Measurements from ENCODE around the gene EGF.

EGF gene

DNA sequence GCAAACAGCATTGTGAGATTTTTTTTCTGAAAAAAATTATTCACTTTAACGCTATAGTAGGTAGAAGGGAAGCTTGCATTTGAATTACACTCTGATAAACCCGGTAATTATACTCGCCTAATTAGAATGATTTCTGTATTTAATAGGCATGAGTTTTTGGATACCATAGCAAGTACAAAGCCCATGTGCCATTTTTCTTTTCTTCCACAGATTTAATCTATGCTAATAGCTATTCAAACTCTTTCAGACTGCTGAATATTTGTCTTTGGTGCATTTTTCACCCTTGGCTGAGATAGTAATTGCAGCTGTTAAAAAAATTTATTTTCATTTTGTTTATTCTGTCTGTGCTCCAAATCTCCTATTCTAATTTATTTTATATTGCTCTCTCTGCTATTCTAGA is 113.0 kb downstream of the EGF start:
- H3K9ac ChIP-seq (ENCODE audit: low read length), result no peak overlapping the region
- no peak overlapping the region for H3K23ac ChIP-seq (ENCODE audit: low read length)
- H3K9me3 ChIP-seq (ENCODE audit: insufficient read depth, low read depth, low read length), result no peaks in the 10 kb centered on the region
- H3K18ac ChIP-seq (ENCODE audit: low read length), result no peak overlapping the region
- no peak overlapping the region for H4K91ac ChIP-seq (ENCODE audit: low read depth, low read length)
- no peak overlapping the region for H3K4me3 ChIP-seq (ENCODE audit: low read depth, low read length)
- H2AK5ac ChIP-seq (ENCODE audit: low read length), result no peak overlapping the region
- no peaks in the 10 kb centered on the region for H3K36me3 ChIP-seq (ENCODE audit: control insufficient read depth in 1 of 2, insufficient read depth in 2 of 2, low read length in 2 of 2)
- peaks cover 0 to 5% of the 10 kb centered on the region in 2 experiments for H3K4me1 ChIP-seq (ENCODE audit: control insufficient read depth in 1 of 2, insufficient read depth in 2 of 2, low read length in 2 of 2)
- H2AFZ ChIP-seq (ENCODE audit: insufficient read depth, low read length, poor library complexity), result no peak overlapping the region
- H4K8ac ChIP-seq (ENCODE audit: low read depth, low read length), result no peak overlapping the region
- no peak overlapping the region for H2BK5ac ChIP-seq (ENCODE audit: low read depth, low read length, poor library complexity)
- no peak overlapping the region for H3K27ac ChIP-seq (ENCODE audit: low read depth, low read length)
- no peak overlapping the region for H3K4ac ChIP-seq (ENCODE audit: low read depth, low read length)
- no peak overlapping the region for H2BK12ac ChIP-seq (ENCODE audit: low read length)
- WGBS (ENCODE audit: extremely low coverage, insufficient coverage, insufficient read length), result no CpG with 5 or more reads among the region's 3 CpGs
- no peak overlapping the region for H3K4me2 ChIP-seq (ENCODE audit: low read length)
- H3K79me1 ChIP-seq (ENCODE audit: low read length), result no peaks in the 10 kb centered on the region
- no peak for DNase-seq
- no peaks in the 10 kb centered on the region for H3K27me3 ChIP-seq (ENCODE audit: insufficient read depth, low read length)
- no peaks in the 10 kb centered on the region for H3K79me2 ChIP-seq (ENCODE audit: control insufficient read depth, insufficient read depth, low read length, poor library complexity)
- no peak overlapping the region for H4K12ac ChIP-seq (ENCODE audit: low read depth, low read length)
- no peak overlapping the region for H3K14ac ChIP-seq (ENCODE audit: low read length)
- no peak overlapping the region for H2BK120ac ChIP-seq (ENCODE audit: insufficient read depth, low read length, poor library complexity)

- H3K27ac ChIP-seq (ENCODE audit: low read depth, low read length), result no peak overlapping the region
- no peak overlapping the region for H2AK5ac ChIP-seq (ENCODE audit: low read length)
- no peak overlapping the region for H2BK120ac ChIP-seq (ENCODE audit: insufficient read depth, low read length, poor library complexity)
- no peak overlapping the region for H4K91ac ChIP-seq (ENCODE audit: low read depth, low read length)
- no CpG with 5 or more reads among the region's 7 CpGs for WGBS (ENCODE audit: extremely low coverage, insufficient coverage, insufficient read length)
- H3K4ac ChIP-seq (ENCODE audit: low read depth, low read length), result no peak overlapping the region
- H2BK5ac ChIP-seq (ENCODE audit: low read depth, low read length, poor library complexity), result no peak overlapping the region
- DNase-seq, result no peak
- no peaks in the 10 kb centered on the region for H3K4me1 ChIP-seq (ENCODE audit: control insufficient read depth in 1 of 2, insufficient read depth in 2 of 2, low read length in 2 of 2)
- no peak overlapping the region for H3K4me2 ChIP-seq (ENCODE audit: low read length)
- H3K36me3 ChIP-seq (ENCODE audit: control insufficient read depth in 1 of 2, insufficient read depth in 2 of 2, low read length in 2 of 2), result no peaks in the 10 kb centered on the region
- H3K9me3 ChIP-seq (ENCODE audit: insufficient read depth, low read depth, low read length), result no peaks in the 10 kb centered on the region
- no peak overlapping the region for H2AFZ ChIP-seq (ENCODE audit: insufficient read depth, low read length, poor library complexity)
- H3K18ac ChIP-seq (ENCODE audit: low read length), result no peak overlapping the region
- no peak overlapping the region for H3K9ac ChIP-seq (ENCODE audit: low read length)
- H3K14ac ChIP-seq (ENCODE audit: low read length), result no peak overlapping the region
- H3K4me3 ChIP-seq (ENCODE audit: low read depth, low read length), result no peak overlapping the region
- H2BK12ac ChIP-seq (ENCODE audit: low read length), result no peak overlapping the region
- no peak overlapping the region for H4K12ac ChIP-seq (ENCODE audit: low read depth, low read length)
- no peak overlapping the region for H4K8ac ChIP-seq (ENCODE audit: low read depth, low read length)
- no peak overlapping the region for H3K23ac ChIP-seq (ENCODE audit: low read length)
- no peaks in the 10 kb centered on the region for H3K79me2 ChIP-seq (ENCODE audit: control insufficient read depth, insufficient read depth, low read length, poor library complexity)
- H3K79me1 ChIP-seq (ENCODE audit: low read length), result no peaks in the 10 kb centered on the region
- no peaks in the 10 kb centered on the region for H3K27me3 ChIP-seq (ENCODE audit: insufficient read depth, low read length)
Measured at GRCh38 chr4:110032603-110033002, 119.9 kb downstream of the EGF start.

DNA sequence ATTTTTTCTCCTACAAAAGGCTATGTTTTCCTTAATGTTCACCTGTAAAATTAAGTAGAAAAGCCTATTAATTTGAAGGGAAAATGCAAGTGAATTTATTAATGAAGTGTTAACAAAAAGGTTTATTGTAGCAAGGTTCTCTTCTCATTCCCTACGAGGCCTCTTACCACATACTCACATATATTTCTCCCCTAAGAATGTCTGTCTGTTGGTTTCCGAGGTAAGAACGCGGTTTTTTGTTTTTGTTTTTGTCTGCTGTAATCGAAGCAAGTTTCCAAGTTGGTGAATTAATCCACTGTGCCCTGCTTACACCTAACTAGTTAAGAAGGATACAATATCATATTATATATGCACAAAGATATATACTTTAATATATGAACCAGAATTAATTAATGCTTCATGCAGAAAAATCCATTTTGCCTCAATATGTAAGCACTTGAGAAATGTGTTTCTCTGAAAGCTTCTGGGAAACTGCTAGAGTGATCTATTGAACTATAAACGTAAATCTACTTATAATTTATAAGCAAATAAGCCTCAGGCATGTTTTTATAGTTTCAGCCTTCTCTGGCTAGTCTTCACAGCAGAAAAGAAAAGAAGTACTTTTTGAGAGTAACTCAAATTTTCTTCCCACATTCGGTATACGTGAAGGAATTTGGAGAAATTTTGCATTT is 120.8 kb downstream of the EGF start:
- Histone ChIP-seq H3K9me3 (ENCODE audit: insufficient read depth, low read depth, low read length) (no peaks in the 10 kb centered on the region), H3K4ac (ENCODE audit: low read depth, low read length) (no peak overlapping the region), H4K91ac (ENCODE audit: low read depth, low read length) (no peak overlapping the region), H3K4me3 (ENCODE audit: low read depth, low read length) (no peak overlapping the region), H2BK120ac (ENCODE audit: insufficient read depth, low read length, poor library complexity) (no peak overlapping the region), H2BK5ac (ENCODE audit: low read depth, low read length, poor library complexity) (no peak overlapping the region), H3K79me2 (ENCODE audit: control insufficient read depth, insufficient read depth, low read length, poor library complexity) (no peaks in the 10 kb centered on the region), H3K18ac (ENCODE audit: low read length) (no peak overlapping the region), H3K36me3 (ENCODE audit: control insufficient read depth in 1 of 2, insufficient read depth in 2 of 2, low read length in 2 of 2) (no peaks in the 10 kb centered on the region), H3K9ac (ENCODE audit: low read length) (no peak overlapping the region), H2AK5ac (ENCODE audit: low read length) (no peak overlapping the region), H3K23ac (ENCODE audit: low read length) (no peak overlapping the region), H4K8ac (ENCODE audit: low read depth, low read length) (no peak overlapping the region), H3K27ac (ENCODE audit: low read depth, low read length) (no peak overlapping the region), H4K12ac (ENCODE audit: low read depth, low read length) (no peak overlapping the region), H2AFZ (ENCODE audit: insufficient read depth, low read length, poor library complexity) (no peak overlapping the region), H3K4me1 (ENCODE audit: control insufficient read depth in 1 of 2, insufficient read depth in 2 of 2, low read length in 2 of 2) (no peaks in the 10 kb centered on the region), H3K14ac (ENCODE audit: low read length) (no peak overlapping the region), H3K79me1 (ENCODE audit: low read length) (no peaks in the 10 kb centered on the region), H3K27me3 (ENCODE audit: insufficient read depth, low read length) (no peaks in the 10 kb centered on the region), H2BK12ac (ENCODE audit: low read length) (no peak overlapping the region), H3K4me2 (ENCODE audit: low read length) (no peak overlapping the region)
- WGBS (ENCODE audit: extremely low coverage, insufficient coverage, insufficient read length), result no CpG with 5 or more reads among the region's 8 CpGs
- DNase-seq, result no peak

DNA sequence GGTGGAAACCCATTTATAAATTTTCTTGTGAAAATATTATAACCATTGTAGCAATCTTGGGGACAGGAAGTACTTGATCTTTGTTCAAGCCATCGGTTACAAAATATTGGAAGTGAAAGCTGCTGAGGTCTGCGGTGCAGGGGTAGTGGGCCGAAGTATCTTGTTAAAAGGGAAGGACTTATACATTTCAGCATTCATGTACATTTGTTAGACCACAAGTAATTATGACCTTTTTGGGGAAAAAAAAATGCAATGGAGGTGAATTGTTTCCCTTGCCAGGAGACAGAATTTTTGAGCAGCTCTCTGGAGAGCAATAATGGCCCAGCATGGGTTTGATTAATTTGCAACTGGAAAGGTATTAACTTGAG is 121.3 kb downstream of the EGF start:
- Histone ChIP-seq H2AK5ac (ENCODE audit: low read length) (no peak overlapping the region), H3K27me3 (ENCODE audit: insufficient read depth, low read length) (no peaks in the 10 kb centered on the region), H3K4me3 (ENCODE audit: low read depth, low read length) (no peak overlapping the region), H3K79me1 (ENCODE audit: low read length) (no peaks in the 10 kb centered on the region), H4K12ac (ENCODE audit: low read depth, low read length) (no peak overlapping the region), H3K18ac (ENCODE audit: low read length) (no peak overlapping the region), H3K4ac (ENCODE audit: low read depth, low read length) (no peak overlapping the region), H3K36me3 (ENCODE audit: control insufficient read depth in 1 of 2, insufficient read depth in 2 of 2, low read length in 2 of 2) (no peaks in the 10 kb centered on the region), H2BK120ac (ENCODE audit: insufficient read depth, low read length, poor library complexity) (no peak overlapping the region), H2AFZ (ENCODE audit: insufficient read depth, low read length, poor library complexity) (no peak overlapping the region), H2BK5ac (ENCODE audit: low read depth, low read length, poor library complexity) (no peak overlapping the region), H3K4me2 (ENCODE audit: low read length) (no peak overlapping the region), H3K27ac (ENCODE audit: low read depth, low read length) (no peak overlapping the region), H4K8ac (ENCODE audit: low read depth, low read length) (no peak overlapping the region), H3K14ac (ENCODE audit: low read length) (no peak overlapping the region), H3K4me1 (ENCODE audit: control insufficient read depth in 1 of 2, insufficient read depth in 2 of 2, low read length in 2 of 2) (no peaks in the 10 kb centered on the region), H3K9ac (ENCODE audit: low read length) (no peak overlapping the region), H2BK12ac (ENCODE audit: low read length) (no peak overlapping the region), H3K23ac (ENCODE audit: low read length) (no peak overlapping the region), H3K9me3 (ENCODE audit: insufficient read depth, low read depth, low read length) (no peaks in the 10 kb centered on the region), H4K91ac (ENCODE audit: low read depth, low read length) (no peak overlapping the region), H3K79me2 (ENCODE audit: control insufficient read depth, insufficient read depth, low read length, poor library complexity) (no peaks in the 10 kb centered on the region)
- DNase-seq, result no peak
- WGBS (ENCODE audit: extremely low coverage, insufficient coverage, insufficient read length), result no CpG with 5 or more reads among the region's 3 CpGs

Measured in trophoblast cell (in vitro differentiated cells and primary cell).